Activated naive CD4-positive, alpha-beta T cell treated with anti-CD3 and anti-CD28 coated beads, Interleukin-2, amount 50 U/mL, for 16 hours (primary cell): Measurements from ENCODE around the gene PLXND1.
"Not testable (repeated sequence)": the region's sequence is repeated elsewhere in the genome, so short reads cannot be mapped to it uniquely, and the experiment has no call there.

Source experiments
- DNase-seq: peaks from one replicate; pipeline ENCODE4 v3.0.0-alpha.2; 2020

The PLXND1 gene

GRCh38 chr3:129606636-129607390, at the start of gene PLXND1:
Gene PLXND1 (minus strand): TSS chr3:129606676. CDS start chr3:129606639, 37 bp downstream.
- DNase-seq: peak; percentile 28

- no peak for DNase-seq
These were observed 48.8 kb upstream of the PLXND1 start for GRCh38 chr3:129655291-129655700.

- no peak for DNase-seq
These were observed 47.7 kb upstream of the PLXND1 start for GRCh38 chr3:129654131-129654530.

GRCh38 chr3:129653019-129653418, 46.5 kb upstream of the PLXND1 start:
- DNase-seq: no peak

- no peak for DNase-seq
These were observed 45.1 kb upstream of the PLXND1 start for GRCh38 chr3:129651435-129652202.

- peak; percentile 54 for DNase-seq
These were observed 43.9 kb upstream of the PLXND1 start for GRCh38 chr3:129650256-129650872.

GRCh38 chr3:129648391-129648790, 41.9 kb upstream of the PLXND1 start:
- no peak for DNase-seq

- DNase-seq: no peak
These were observed 38.8 kb upstream of the PLXND1 start for GRCh38 chr3:129645286-129645685.

- no peak for DNase-seq
These were observed 38.4 kb upstream of the PLXND1 start for GRCh38 chr3:129644836-129645235.

- not testable (repeated sequence) for DNase-seq
These were observed 35.2 kb upstream of the PLXND1 start for GRCh38 chr3:129641567-129642260.

GRCh38 chr3:129640985-129641384, 34.5 kb upstream of the PLXND1 start:
- DNase-seq: not testable (repeated sequence)

- DNase-seq: no peak
These were observed 32.0 kb upstream of the PLXND1 start for GRCh38 chr3:129638481-129638880.

- DNase-seq: no peak
These were observed 29.6 kb upstream of the PLXND1 start for GRCh38 chr3:129636082-129636481.

- no peak for DNase-seq
These were observed 29.2 kb upstream of the PLXND1 start for GRCh38 chr3:129635656-129636055.

- no peak for DNase-seq
These were observed 27.4 kb upstream of the PLXND1 start for GRCh38 chr3:129633751-129634481.

GRCh38 chr3:129632977-129633376, 26.5 kb upstream of the PLXND1 start:
- no peak for DNase-seq

GRCh38 chr3:129632556-129632955, 26.1 kb upstream of the PLXND1 start:
- DNase-seq: no peak

- DNase-seq: no peak
These were observed 25.6 kb upstream of the PLXND1 start for GRCh38 chr3:129632056-129632455.

- DNase-seq: no peak
These were observed 22.5 kb upstream of the PLXND1 start for GRCh38 chr3:129629011-129629410.

- DNase-seq: no peak
These were observed 21.7 kb upstream of the PLXND1 start for GRCh38 chr3:129628169-129628522.

GRCh38 chr3:129627350-129628168, 21.1 kb upstream of the PLXND1 start:
- DNase-seq: peak; percentile 65
